K562 (cell line): Measurements from ENCODE around the gene CCR7. TPM values are rescaled to one million over a fixed set of nuclear protein-coding genes. Genes with fewer than 3 reads are reported as not detected.
A peak's percentile ranks its signal among the peaks of the same experiment; 100 is the strongest.

ENCODE experiments used
- ATAC-seq: fragments of 200-7000 bp; cut with Tn5 transposase; 3 replicates; pipeline ENCODE4 v1.9.1; 2020; ENCODE audit warnings: moderate library complexity
- BruUV-seq: library from RNA; stranded (reverse); fragments of 400-500 nt; replicated peaks from 2 replicates; lab custom pipeline; 2021; lab: Mats Ljungman, UMichigan
- CTCF ChIA-PET: fragments of 300-600 bp; formaldehyde crosslinking; extraction: SDS; loops from one replicate; lab custom pipeline; 2021; ENCODE audit warnings: low intra/inter-chr PET ratio; lab: Yijun Ruan, JAX
- POLR2A ChIA-PET: fragments of 300-600, 350-650 bp; sonication (Branson Sonifier 250); formaldehyde crosslinking; extraction: SDS; loops from one replicate; lab custom pipeline; 2021; ENCODE audit warnings: antibody characterized with exemption, inconsistent platforms; lab: Yijun Ruan, JAX
- DNase-seq, 4 experiments: peaks; one replicate each; pipeline versions ENCODE4 v3.0.0 to v3.0.0-alpha.2; 2011 to 2018; ENCODE audit warnings: low spot score in 3 of 4, mixed read lengths in 3 of 4; ENCODE audit errors: extremely low read depth in 1 of 4
- FAIRE-seq: peaks from 2 replicates; lab custom pipeline; 2011; peaks lifted over from hg19 to GRCh38; lab: Jason Lieb, UNC
- H2AFZ ChIP-seq: 2 replicates; pipeline ENCODE4 v1.6.0; 2011; ENCODE audit warnings: low read depth, low read length, control low read depth, inconsistent platforms
- H3K27ac ChIP-seq: fragments of 200-600 bp; 3 replicates; pipeline ENCODE4 v1.8.0; 2011; ENCODE audit warnings: low read depth, mild to moderate bottlenecking, control low read depth, inconsistent platforms, low read length, moderate library complexity, mixed read lengths; ENCODE audit errors: extremely low read depth
- H3K27me3 ChIP-seq, 2 experiments: fragments of 300-600 bp in 1 of 2; 2 replicates in 1 of 2; 3 replicates in 1 of 2; pipeline versions ENCODE4 v1.6.0 to v1.8.0; 2011; ENCODE audit warnings: inconsistent platforms in 2 of 2, low read length in 2 of 2, mild to moderate bottlenecking in 1 of 2, mixed read lengths in 1 of 2, moderate library complexity in 1 of 2; ENCODE audit not compliant: control insufficient read depth in 2 of 2, insufficient read depth in 2 of 2
- H3K36me3 ChIP-seq: fragments of 300-600 bp; 3 replicates; pipeline ENCODE4 v1.8.0; 2011; ENCODE audit warnings: mild to moderate bottlenecking, low read length, inconsistent platforms; ENCODE audit not compliant: control insufficient read depth, insufficient read depth
- H3K4me1 ChIP-seq, 2 experiments: fragments of 200-600 bp in 1 of 2; replicated peaks in 1 of 2; 2 replicates in 1 of 2; 3 replicates in 1 of 2; pipeline versions ENCODE4 v1.5.1 to v1.8.0; 2011; ENCODE audit warnings: inconsistent platforms in 2 of 2, low read length in 2 of 2, mild to moderate bottlenecking in 1 of 2, mixed read lengths in 1 of 2, moderate library complexity in 1 of 2; ENCODE audit not compliant: control insufficient read depth in 2 of 2, insufficient read depth in 2 of 2
- H3K4me2 ChIP-seq: 2 replicates; pipeline ENCODE4 v1.6.1; 2011; ENCODE audit warnings: low read length, control low read depth, inconsistent platforms, mixed read lengths; ENCODE audit not compliant: insufficient read depth
- H3K4me3 ChIP-seq: fragments of 200-600 bp; sonication (generic), shearing (Covaris generic); 2 replicates; pipeline ENCODE4 v1.5.1; 2016; ENCODE audit warnings: control low read depth, inconsistent platforms
- H3K79me2 ChIP-seq: fragments of 200-600 bp; 3 replicates; pipeline ENCODE4 v1.8.0; 2011; ENCODE audit warnings: low read length, inconsistent platforms; ENCODE audit not compliant: control insufficient read depth, insufficient read depth
- H3K9ac ChIP-seq, 2 experiments: 2 replicates each; pipeline versions ENCODE4 v1.6.0 to v1.6.1; 2011; ENCODE audit warnings: low read depth in 2 of 2, low read length in 2 of 2, control low read depth in 1 of 2, inconsistent platforms in 1 of 2, mild to moderate bottlenecking in 1 of 2, mixed read lengths in 1 of 2; ENCODE audit not compliant: insufficient read depth in 1 of 2
- H3K9me1 ChIP-seq: one replicate; pipeline ENCODE4 v1.6.0; 2011; ENCODE audit warnings: inconsistent platforms, mild to moderate bottlenecking, low read length, moderate library complexity; ENCODE audit not compliant: control insufficient read depth, insufficient read depth
- H3K9me3 ChIP-seq: replicated peaks from 2 replicates; pipeline ENCODE4 v1.5.1; 2011; ENCODE audit warnings: low read depth, low read length, inconsistent platforms; ENCODE audit not compliant: control insufficient read depth, insufficient read depth
- H4K20me1 ChIP-seq: replicated peaks from 2 replicates; pipeline ENCODE4 v1.6.1; 2011; ENCODE audit warnings: low read length, inconsistent platforms, mixed read lengths; ENCODE audit not compliant: control insufficient read depth, insufficient read depth
- BCOR ChIP-seq: fragments of 450-650 bp; IDR thresholded peaks from 2 replicates; pipeline ENCODE4 v1.6.1; 2016
- CBFA2T3 ChIP-seq: fragments of 450-650 bp; IDR thresholded peaks from 2 replicates; pipeline ENCODE4 v1.6.1; 2017
- HMBOX1 ChIP-seq: sonication (generic); IDR thresholded peaks from 2 replicates; pipeline ENCODE4 v1.6.1; 2016
- MLLT1 ChIP-seq, 2 experiments: fragments of 450-650 bp; IDR thresholded peaks; 2 replicates each; pipeline ENCODE4 v1.6.1; 2016
- NCOA4 ChIP-seq: fragments of 450-650 bp; IDR thresholded peaks from 2 replicates; pipeline ENCODE4 v1.6.1; 2018; ENCODE audit warnings: mild to moderate bottlenecking; ENCODE audit not compliant: partially characterized antibody
- SNIP1 ChIP-seq: fragments of 450-650 bp; IDR thresholded peaks from 2 replicates; pipeline ENCODE4 v1.7.1; 2017; ENCODE audit warnings: low read depth, mild to moderate bottlenecking
- ZKSCAN8 ChIP-seq: fragments of 200-800 bp; sonication (Bioruptor generic); IDR thresholded peaks from 2 replicates; pipeline ENCODE4 v1.6.1; 2016; ENCODE audit warnings: missing genetic modification characterization, missing compliant biosample characterization
- WGBS: fragments of 100-300 bp; shearing (Covaris generic); methylation state at CpG from one replicate; pipeline ENCODE4 v1.1.6; 2016; ENCODE audit warnings: low coverage, mixed read lengths; ENCODE audit not compliant: insufficient coverage; ENCODE audit errors: missing lambda C conversion rate; 5-methylcytosine and 5-hydroxymethylcytosine counted together
- in situ Hi-C: fragments of 300-500 bp; cut with MboI; formaldehyde crosslinking; loops from 4 replicates; pipeline ENCODE4 v1.15.0; 2018; ENCODE audit warnings: inconsistent platforms, mixed read lengths
- intact Hi-C: fragments of 100-400 bp; cut with micrococcal nuclease; formaldehyde crosslinking; loops from 2 replicates; pipeline ENCODE4 v1.14.2; 2022
- polyA plus RNA-seq, 8 experiments: library from polyadenylated mRNA; depleted of rRNA in 4 of 8; stranded (reverse) in 5 of 8; unstranded in 3 of 8; fragments of >200 nt; fragmentation: Nextera tagmentation in 2 of 8; fragmentation: Illumina TruSeq in 1 of 8; extraction: Ambion mirVana in 2 of 8; extraction: Trizol in 1 of 8; gene quantifications; 2 replicates each; pipeline versions ENCODE4 v1.2.1 to v1.2.3, GENCODE V29; 2011 to 2014; ENCODE audit warnings: inconsistent platforms in 1 of 8, missing spikeins in 1 of 8
- total RNA-seq, 7 experiments: library from RNA; depleted of rRNA in 6 of 7; stranded (reverse); fragments of >200 nt in 6 of 7; fragmentation: Illumina TruSeq in 2 of 7; extraction: Trizol in 2 of 7; gene quantifications; 2 replicates each; pipeline versions ENCODE4 v1.2.1 to v1.2.3, GENCODE V29; 2011 to 2021; ENCODE audit warnings: low replicate concordance in 1 of 7

CCR7 gene
- total and polyA plus RNA-seq, 9 of the 15 experiments (the other 6 are each of a cell fraction or from before 2014, with no cell fraction given), result 0.14 to 1.4 (median 0.56) TPM

- intact Hi-C loops, result no loop called here
- WGBS, result 38% methylated on average over 3 of the region's 3 CpGs
- DNase-seq (no peak), ATAC-seq (no peak), FAIRE-seq (no peak)
- H3K4me2 ChIP-seq, result no peak overlapping the region
- no TSS peak for BruUV-seq
- H3K36me3 ChIP-seq, result no peaks in the 10 kb centered on the region
- no peaks in the 10 kb centered on the region; the same call in 1 of the 2 replicates for H3K9me3 ChIP-seq
- no peak overlapping the region for H3K9ac ChIP-seq
- no peak overlapping the region for H2AFZ ChIP-seq
- in situ Hi-C loops, result no loop called here
- H3K79me2 ChIP-seq, result no peaks in the 10 kb centered on the region
- CTCF ChIA-PET, result no interaction called here
- H3K4me1 ChIP-seq, result peaks cover 4 to 13% of the 10 kb centered on the region in 2 experiments; a peak in 3 of 5 replicates
- H3K9me1 ChIP-seq, result no peaks in the 10 kb centered on the region
- H3K4me3 ChIP-seq, result no peak overlapping the region
- H4K20me1 ChIP-seq, result no peaks in the 10 kb centered on the region
- H3K27me3 ChIP-seq, result no peaks in the 10 kb centered on the region
- no peak overlapping the region for H3K27ac ChIP-seq
- POLR2A ChIA-PET, result interaction anchor here (0.7 to 0.9 kb wide), 2 partner anchors 36 to 1098 kb away, joined by 3 to 4 read pairs; no protein-coding TSS in a partner anchor
- TF ChIP-seq CBFA2T3 (0 out of 2 replicates have a peak, but pooled peaks have one; percentile 7), HMBOX1 (peak; percentile 71), NCOA4 (no peak), ZKSCAN8 (peak; percentile 95), BCOR (peak; percentile 68), SNIP1 (no peak), MLLT1 (IDR thresholded peaks at IDR 0.05) (no peak)
- TF ChIP-seq, all 486 proteins: peak for 4
Measured at GRCh38 chr17:40590742-40591141, 25.5 kb upstream of the CCR7 start.
